IMR-90 (cell line): Measurements from ENCODE around the gene CD1C. TPM values are rescaled to one million over a fixed set of nuclear protein-coding genes. Genes with fewer than 3 reads are reported as not detected.
"Not testable (repeated sequence)": the region's sequence is repeated elsewhere in the genome, so short reads cannot be mapped to it uniquely, and the experiment has no call there.

Experiments used
- ATAC-seq: fragments of 200-7000 bp; cut with Tn5 transposase; 2 replicates; pipeline ENCODE4 v1.9.1; 2020; ENCODE audit warnings: low read depth, mild to moderate bottlenecking, moderate library complexity
- BruUV-seq: library from RNA; stranded (reverse); fragments of 400-500 nt; replicated peaks from 2 replicates; lab custom pipeline; 2021; lab: Mats Ljungman, UMichigan
- CTCF ChIA-PET: fragments of 300-600 bp; formaldehyde crosslinking; extraction: SDS; loops from one replicate; lab custom pipeline; 2021; ENCODE audit warnings: antibody characterized with exemption; lab: Yijun Ruan, JAX
- POLR2A ChIA-PET: fragments of 300-600 bp; sonication (Branson Sonifier 250); formaldehyde crosslinking; loops from one replicate; lab custom pipeline; 2022; ENCODE audit warnings: antibody characterized with exemption; ENCODE audit not compliant: unreplicated experiment; lab: Charles Lee
- DNase-seq: peaks from one replicate; pipeline ENCODE4 v3.0.0; 2013
- H2AFZ ChIP-seq: replicated peaks from 2 replicates; pipeline ENCODE3; 2013; ENCODE audit warnings: low read length, mild to moderate bottlenecking; ENCODE audit not compliant: poor library complexity
- H2AK5ac ChIP-seq: 2 replicates; pipeline ENCODE4 v1.6.1; 2013; ENCODE audit warnings: low read depth, low read length, inconsistent platforms
- H2AK9ac ChIP-seq: replicated peaks from 2 replicates; pipeline ENCODE3; 2013; ENCODE audit warnings: mild to moderate bottlenecking, low read depth, low read length, moderate library complexity; ENCODE audit not compliant: poor library complexity
- H2BK120ac ChIP-seq: 2 replicates; pipeline ENCODE4 v1.6.1; 2013; ENCODE audit warnings: low read depth, low read length, inconsistent platforms
- H2BK15ac ChIP-seq: 3 replicates; pipeline ENCODE4 v1.6.1; 2013; ENCODE audit warnings: low read depth, low read length, inconsistent platforms
- H2BK20ac ChIP-seq: 2 replicates; pipeline ENCODE4 v1.6.1; 2013; ENCODE audit warnings: low read depth, mild to moderate bottlenecking, inconsistent platforms, low read length, moderate library complexity
- H2BK5ac ChIP-seq: 2 replicates; pipeline ENCODE4 v1.6.1; 2013; ENCODE audit warnings: mild to moderate bottlenecking, low read depth, low read length, inconsistent platforms; ENCODE audit not compliant: poor library complexity, severe bottlenecking
- H3K14ac ChIP-seq: replicated peaks from 2 replicates; pipeline ENCODE4 v1.6.1; 2013; ENCODE audit warnings: low read depth, low read length, inconsistent platforms
- H3K18ac ChIP-seq: 2 replicates; pipeline ENCODE4 v1.6.1; 2013; ENCODE audit warnings: low read depth, low read length, control low read depth
- H3K23ac ChIP-seq: 2 replicates; pipeline ENCODE4 v1.6.1; 2013; ENCODE audit warnings: low read depth, low read length, inconsistent platforms
- H3K27ac ChIP-seq: 2 replicates; pipeline ENCODE4 v1.5.1; 2013; ENCODE audit warnings: mild to moderate bottlenecking, control low read depth, low read length; ENCODE audit not compliant: insufficient read depth
- H3K27me3 ChIP-seq: 2 replicates; pipeline ENCODE4 v1.6.1; 2013; ENCODE audit warnings: low read length; ENCODE audit not compliant: control insufficient read depth, insufficient read depth
- H3K36me3 ChIP-seq: 2 replicates; pipeline ENCODE4 v1.6.1; 2013; ENCODE audit warnings: low read length, mixed read lengths; ENCODE audit not compliant: control insufficient read depth, insufficient read depth
- H3K4ac ChIP-seq: 2 replicates; pipeline ENCODE4 v1.6.1; 2013; ENCODE audit warnings: low read depth, low read length, inconsistent platforms
- H3K4me1 ChIP-seq: 2 replicates; pipeline ENCODE4 v1.6.1; 2013; ENCODE audit warnings: low read length, mixed read lengths; ENCODE audit not compliant: control insufficient read depth, insufficient read depth
- H3K4me2 ChIP-seq: 2 replicates; pipeline ENCODE4 v1.6.1; 2013; ENCODE audit warnings: low read depth, mild to moderate bottlenecking, control low read depth, low read length, moderate library complexity
- H3K4me3 ChIP-seq: 2 replicates; pipeline ENCODE4 v1.5.1; 2013; ENCODE audit warnings: low read depth, mild to moderate bottlenecking, control low read depth, low read length, moderate library complexity; ENCODE audit not compliant: insufficient read depth
- H3K56ac ChIP-seq: 2 replicates; pipeline ENCODE4 v1.6.1; 2013; ENCODE audit warnings: low read length, inconsistent platforms; ENCODE audit not compliant: insufficient read depth; ENCODE audit errors: extremely low read depth
- H3K79me1 ChIP-seq, 2 experiments: 2 replicates each; pipeline ENCODE4 v1.6.1; 2013; ENCODE audit warnings: low read length in 2 of 2, inconsistent platforms in 1 of 2, low read depth in 1 of 2
- H3K9ac ChIP-seq: 2 replicates; pipeline ENCODE4 v1.6.1; 2013; ENCODE audit warnings: low read depth, low read length, control low read depth
- H3K9me1 ChIP-seq: 2 replicates; pipeline ENCODE4 v1.6.1; 2013; ENCODE audit warnings: low read length, inconsistent platforms; ENCODE audit not compliant: insufficient read depth
- H3K9me3 ChIP-seq: 2 replicates; pipeline ENCODE4 v1.6.1; 2013; ENCODE audit warnings: low read length; ENCODE audit not compliant: control insufficient read depth, insufficient read depth
- H4K20me1 ChIP-seq: 2 replicates; pipeline ENCODE4 v1.6.1; 2013; ENCODE audit warnings: low read length, inconsistent platforms; ENCODE audit not compliant: insufficient read depth
- H4K5ac ChIP-seq: 2 replicates; pipeline ENCODE4 v1.6.1; 2013; ENCODE audit warnings: mild to moderate bottlenecking, low read depth, low read length, control low read depth
- H4K8ac ChIP-seq, 2 experiments: 2 replicates each; pipeline ENCODE4 v1.6.1; 2013; ENCODE audit warnings: low read depth in 2 of 2, low read length in 2 of 2, control low read depth in 1 of 2, inconsistent platforms in 1 of 2
- H4K91ac ChIP-seq: 2 replicates; pipeline ENCODE4 v1.6.1; 2013; ENCODE audit warnings: low read depth, low read length, inconsistent platforms; ENCODE audit not compliant: insufficient read depth
- WGBS, 2 experiments: methylation state at CpG; one replicate each; pipeline versions ENCODE4 v1.1.5 to v1.1.7; 2013; ENCODE audit warnings: missing lambda C conversion rate in 2 of 2; ENCODE audit not compliant: insufficient read length in 1 of 2; ENCODE audit errors: extremely low coverage in 2 of 2; 5-methylcytosine and 5-hydroxymethylcytosine counted together
- dilution Hi-C: fragments of 300-500 bp; cut with HindIII; formaldehyde crosslinking; loops from one replicate; pipeline ENCODE4 v1.14.3; 2018; ENCODE audit warnings: low sequenced_read_pairs; ENCODE audit not compliant: unreplicated experiment
- in situ Hi-C: fragments of 300-500 bp; cut with MboI; formaldehyde crosslinking; loops from 3 replicates; pipeline ENCODE4 v1.14.3; 2019; ENCODE audit warnings: low sequenced_read_pairs, inconsistent platforms, mixed read lengths
- intact Hi-C: fragments of 100-400 bp; cut with micrococcal nuclease; formaldehyde crosslinking; loops from 2 replicates; pipeline ENCODE4 v1.10.0; 2022
- polyA plus RNA-seq, 3 experiments: library from polyadenylated mRNA; depleted of rRNA; stranded (reverse); fragments of >200 nt; gene quantifications; 2 replicates each; pipeline ENCODE4 v1.2.3, GENCODE V29; 2012; ENCODE audit warnings: low replicate concordance in 1 of 3
- total RNA-seq: library from RNA; depleted of rRNA; stranded (reverse); fragments of >200 nt; gene quantifications from 2 replicates; pipeline ENCODE4 v1.2.3, GENCODE V29; 2012; rRNA removed

The CD1C gene
- total and polyA plus RNA-seq, 2 of the 4 experiments (the other 2 are of a cell fraction) = not detected

GRCh38 chr1:158336413-158336812, 46.7 kb downstream of the CD1C start:
- H2AK9ac ChIP-seq, H2BK120ac ChIP-seq, H4K20me1 ChIP-seq, ATAC-seq, H3K9ac ChIP-seq, H2BK5ac ChIP-seq, in situ Hi-C loops, H4K8ac ChIP-seq, H4K5ac ChIP-seq, H3K9me1 ChIP-seq, H2AFZ ChIP-seq, H3K4ac ChIP-seq, H3K18ac ChIP-seq, H3K4me3 ChIP-seq, H3K27ac ChIP-seq, POLR2A ChIA-PET, H4K91ac ChIP-seq, H3K4me1 ChIP-seq, H2BK20ac ChIP-seq, H2BK15ac ChIP-seq, H2AK5ac ChIP-seq, CTCF ChIA-PET, H3K4me2 ChIP-seq, H3K36me3 ChIP-seq, dilution Hi-C loops, H3K27me3 ChIP-seq, H3K14ac ChIP-seq, H3K23ac ChIP-seq, intact Hi-C loops, DNase-seq, H3K56ac ChIP-seq, BruUV-seq, H3K79me1 ChIP-seq, H3K9me3 ChIP-seq: not testable (repeated sequence)
- WGBS, 2 experiments = 52% methylated on average over 2 of the region's 7 CpGs; no CpG with 5 or more reads in 1 of the 2 experiments

Other genes with a start within 250 kb of the CD1C start
- gene CD1D, start 109.0 kb upstream of the CD1C start, total RNA-seq = not detected in 2 replicates
- gene CD1D, start 109.0 kb upstream of the CD1C start, polyA plus RNA-seq (2012; rRNA removed) = not detected in 2 replicates
- not detected in 2 replicates for gene CD1A, start 35.5 kb upstream of the CD1C start, total RNA-seq
- not detected in 2 replicates for gene CD1A, start 35.5 kb upstream of the CD1C start, polyA plus RNA-seq (2012; rRNA removed)
- not detected in 2 replicates for gene CD1B, start 41.6 kb downstream of the CD1C start, total RNA-seq
- not detected in 2 replicates for gene CD1B, start 41.6 kb downstream of the CD1C start, polyA plus RNA-seq (2012; rRNA removed)
- not detected in 2 replicates for gene CD1E, start 64.0 kb downstream of the CD1C start, total RNA-seq
- not detected in 2 replicates for gene CD1E, start 64.0 kb downstream of the CD1C start, polyA plus RNA-seq (2012; rRNA removed)
- gene OR10T2, start 109.5 kb downstream of the CD1C start, total RNA-seq = not detected in 2 replicates
- not detected in 2 replicates for gene OR10T2, start 109.5 kb downstream of the CD1C start, polyA plus RNA-seq (2012; rRNA removed)
- gene OR10K2, start 136.3 kb downstream of the CD1C start, total RNA-seq = not detected in 2 replicates
- gene OR10K2, start 136.3 kb downstream of the CD1C start, polyA plus RNA-seq (2012; rRNA removed) = not detected in 2 replicates
- not detected in 2 replicates for gene OR10K1, start 171.9 kb downstream of the CD1C start, total RNA-seq
- not detected in 2 replicates for gene OR10K1, start 171.9 kb downstream of the CD1C start, polyA plus RNA-seq (2012; rRNA removed)
- gene OR10R2, start 182.3 kb downstream of the CD1C start, total RNA-seq = not detected in 2 replicates
- gene OR10R2, start 182.3 kb downstream of the CD1C start, polyA plus RNA-seq (2012; rRNA removed) = not detected in 2 replicates